Spleen (tissue), 11 donors: ENCODE results near the gene PDZD8. TPM values are rescaled to one million over a fixed set of nuclear protein-coding genes. Genes with fewer than 3 reads are reported as not detected.

Experiments used
- DNase-seq: peaks from one replicate; pipeline ENCODE4 v3.0.0-alpha.2; 2020
- H3K27ac ChIP-seq, 8 donors: fragments of 200-600 bp; sonication (generic) in 7 of 8; 1 replicate in 4 of 8; 2 replicates in 4 of 8; pipeline versions ENCODE4 v1.5.0 to v1.8.0; 2016 to 2021; ENCODE audit warnings: inconsistent platforms in 4 of 8, mild to moderate bottlenecking in 4 of 8, moderate library complexity in 1 of 8
- H3K27me3 ChIP-seq, 7 donors: fragments of 200-600 bp; sonication (generic) in 6 of 7; replicated peaks in 1 of 7; 1 replicate in 4 of 7; 2 replicates in 3 of 7; pipeline versions ENCODE4 v1.5.0 to v1.8.0; 2016 to 2021; ENCODE audit warnings: inconsistent platforms in 3 of 7, mild to moderate bottlenecking in 1 of 7
- H3K36me3 ChIP-seq, 6 donors: fragments of 200-600 bp; sonication (generic) in 5 of 6; 1 replicate in 4 of 6; 2 replicates in 2 of 6; pipeline versions ENCODE4 v1.5.0 to v1.8.0; 2016 to 2021; ENCODE audit warnings: inconsistent platforms in 2 of 6
- H3K4me1 ChIP-seq, 6 donors: fragments of 200-600 bp; sonication (generic) in 5 of 6; 1 replicate in 3 of 6; 2 replicates in 3 of 6; pipeline versions ENCODE4 v1.5.0 to v1.8.0; 2016 to 2021; ENCODE audit warnings: inconsistent platforms in 3 of 6
- H3K4me3 ChIP-seq, 8 donors: fragments of 200-600 bp; sonication (generic) in 7 of 8; 1 replicate in 4 of 8; 2 replicates in 4 of 8; pipeline versions ENCODE4 v1.5.0 to v1.8.0; 2016 to 2021; ENCODE audit warnings: inconsistent platforms in 4 of 8, mild to moderate bottlenecking in 4 of 8, moderate library complexity in 2 of 8
- H3K9me3 ChIP-seq, 8 donors: fragments of 200-600 bp; sonication (generic) in 7 of 8; 1 replicate in 4 of 8; 2 replicates in 4 of 8; pipeline versions ENCODE4 v1.5.0 to v1.8.0; 2016 to 2021; ENCODE audit warnings: inconsistent platforms in 4 of 8
- POLR2A ChIP-seq, 3 donors: fragments of 450-650 bp; IDR thresholded peaks; one replicate each; pipeline ENCODE4 v1.5.1; 2017; ENCODE audit warnings: antibody characterized with exemption in 3 of 3, mild to moderate bottlenecking in 1 of 3
- POLR2AphosphoS5 ChIP-seq, 3 donors: sonication (generic); formaldehyde crosslinking; IDR thresholded peaks; one replicate each; pipeline ENCODE4 v1.5.1; 2017; ENCODE audit warnings: antibody characterized with exemption in 3 of 3
- WGBS, 5 donors: extraction: QIAGEN DNeasy Blood & Tissue Kit in 3 of 5; methylation state at CpG; one replicate each; pipeline versions ENCODE4 v1.1.5 to v1.1.7; 2013 to 2018; 5-methylcytosine and 5-hydroxymethylcytosine counted together
- intact Hi-C: fragments of 100-400 bp; cut with DNase I; formaldehyde crosslinking; loops from one replicate; pipeline ENCODE4 v1.15.0; 2023; ENCODE audit warnings: low total_unique reads
- polyA plus RNA-seq, 3 donors: library from polyadenylated mRNA; stranded (reverse); fragments of 200-250 nt; gene quantifications; one replicate each; pipeline ENCODE4 v1.2.1, GENCODE V29; 2013
- total RNA-seq, 7 donors: library from RNA; depleted of rRNA in 3 of 7; stranded (reverse); fragments of >200 nt in 3 of 7; fragmentation: NEBNext Ultra II Directional in 4 of 7; extraction: Animal tissue kit (Norgen Biotek cat#: 25700) in 4 of 7; gene quantifications; one replicate each; pipeline versions ENCODE4 v1.1.0 to v1.2.1, GENCODE V29; 2016 to 2021
- TF ChIP-seq, protein P1 (sequence below), 11 experiments: fragments of 200-600 bp in 7 of 11; fragments of 450-650 bp in 4 of 11; sonication (generic) in 4 of 11; IDR thresholded peaks in 8 of 11; conservative IDR thresholded peaks in 3 of 11; 1 replicate in 7 of 11; 2 replicates in 4 of 11; pipeline versions ENCODE4 v1.4.0 to v1.8.0; 2016 to 2021; ENCODE audit warnings: antibody characterized with exemption in 11 of 11, inconsistent platforms in 4 of 11, mild to moderate bottlenecking in 1 of 11
- donor health status: healthy with polysubstance abuse.
- donor health status: DM: no; HTN: no; CAD: no; lungs with moderate emphysema.
- donor health status: DM: no; HTN: no; CAD: no.
- donor health status: Bipolar disorder and iron deficiency.
- donor health status: healthy.
- donor health status: DM: no; HTN: no; CAD: no.
- donor health status: DM: yes; HTN: yes; CAD: no.

The PDZD8 gene
- total and polyA plus RNA-seq, 10 donors = 0.91 to 119 (median 26.5) TPM

DNA sequence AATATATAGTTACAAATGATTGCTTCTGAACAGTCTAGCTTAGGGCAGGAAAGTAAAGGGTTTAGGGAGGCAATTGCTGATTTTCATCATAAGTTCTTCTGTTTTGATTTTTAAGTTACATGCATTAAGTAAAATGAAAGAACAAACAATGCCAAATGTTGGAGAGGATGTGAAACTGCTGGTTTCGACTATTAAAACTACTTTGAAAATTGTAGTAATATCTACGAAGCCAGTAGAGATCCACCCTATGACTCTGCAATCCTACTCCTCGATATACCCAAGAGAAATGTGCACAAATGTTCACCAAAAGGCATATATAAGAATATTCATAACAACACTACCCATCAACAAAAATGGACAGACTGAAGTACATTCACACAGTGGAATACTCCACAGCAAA lies 24.3 kb downstream of the PDZD8 start:
- DNase-seq = no peak
- no peaks in the 10 kb centered on the region for H3K36me3 ChIP-seq
- intact Hi-C loops = no loop called here
- no peaks in the 10 kb centered on the region for H3K9me3 ChIP-seq
- TF ChIP-seq, protein P1, sequence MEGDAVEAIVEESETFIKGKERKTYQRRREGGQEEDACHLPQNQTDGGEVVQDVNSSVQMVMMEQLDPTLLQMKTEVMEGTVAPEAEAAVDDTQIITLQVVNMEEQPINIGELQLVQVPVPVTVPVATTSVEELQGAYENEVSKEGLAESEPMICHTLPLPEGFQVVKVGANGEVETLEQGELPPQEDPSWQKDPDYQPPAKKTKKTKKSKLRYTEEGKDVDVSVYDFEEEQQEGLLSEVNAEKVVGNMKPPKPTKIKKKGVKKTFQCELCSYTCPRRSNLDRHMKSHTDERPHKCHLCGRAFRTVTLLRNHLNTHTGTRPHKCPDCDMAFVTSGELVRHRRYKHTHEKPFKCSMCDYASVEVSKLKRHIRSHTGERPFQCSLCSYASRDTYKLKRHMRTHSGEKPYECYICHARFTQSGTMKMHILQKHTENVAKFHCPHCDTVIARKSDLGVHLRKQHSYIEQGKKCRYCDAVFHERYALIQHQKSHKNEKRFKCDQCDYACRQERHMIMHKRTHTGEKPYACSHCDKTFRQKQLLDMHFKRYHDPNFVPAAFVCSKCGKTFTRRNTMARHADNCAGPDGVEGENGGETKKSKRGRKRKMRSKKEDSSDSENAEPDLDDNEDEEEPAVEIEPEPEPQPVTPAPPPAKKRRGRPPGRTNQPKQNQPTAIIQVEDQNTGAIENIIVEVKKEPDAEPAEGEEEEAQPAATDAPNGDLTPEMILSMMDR (IDR thresholded peaks at IDR 0.05 in 8 of 11, conservative IDR thresholded peaks at IDR 0.05 in 3 of 11) = no peak
- TF ChIP-seq POLR2A (IDR thresholded peaks at IDR 0.05) (no peak), POLR2AphosphoS5 (IDR thresholded peaks at IDR 0.05) (no peak)
- peak overlapping the region in 3 of 8 donors; percentile 39 to 46 (median 45) for H3K27ac ChIP-seq
- no peak overlapping the region for H3K4me3 ChIP-seq
- WGBS, 5 donors = 52 to 70% (median 67%) methylated on average over 3 of the region's 3 CpGs
- no peaks in the 10 kb centered on the region for H3K27me3 ChIP-seq
- H3K4me1 ChIP-seq = peaks cover 9 to 90% (median 42%) of the 10 kb centered on the region in 6 donors

DNA sequence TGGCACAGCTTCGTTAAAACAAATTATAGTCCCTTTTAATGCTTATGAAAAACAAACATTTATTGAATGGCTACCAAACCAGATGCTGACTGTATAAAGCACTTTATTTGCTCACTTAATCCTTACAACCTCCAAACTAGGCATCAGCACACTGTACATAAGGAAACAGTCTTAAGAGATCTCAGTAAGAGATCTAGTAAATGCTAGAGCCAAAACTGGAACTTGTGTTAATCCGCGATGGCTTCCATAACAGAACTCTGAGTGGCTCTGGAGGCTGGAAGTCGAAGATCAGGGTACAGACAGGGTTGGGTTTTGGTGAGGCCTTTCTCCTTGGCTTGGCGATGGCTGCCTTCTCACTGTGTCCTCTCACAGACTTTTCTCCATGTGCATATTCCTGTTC lies 27.0 kb downstream of the PDZD8 start:
- WGBS, 5 donors = 83 to 97% (median 94%) methylated on average over 5 of the region's 5 CpGs
- H3K4me1 ChIP-seq = peaks cover 0 to 86% (median 29%) of the 10 kb centered on the region in 6 donors
- H3K36me3 ChIP-seq = no peaks in the 10 kb centered on the region
- H3K9me3 ChIP-seq = no peaks in the 10 kb centered on the region
- no peak for DNase-seq
- no peak overlapping the region for H3K4me3 ChIP-seq
- no peaks in the 10 kb centered on the region for H3K27me3 ChIP-seq
- intact Hi-C loops = no loop called here
- H3K27ac ChIP-seq = no peak overlapping the region
- TF ChIP-seq POLR2A (IDR thresholded peaks at IDR 0.05) (no peak), POLR2AphosphoS5 (IDR thresholded peaks at IDR 0.05) (no peak)
- TF ChIP-seq, protein P1 (IDR thresholded peaks at IDR 0.05 in 8 of 11, conservative IDR thresholded peaks at IDR 0.05 in 3 of 11) = no peak

DNA sequence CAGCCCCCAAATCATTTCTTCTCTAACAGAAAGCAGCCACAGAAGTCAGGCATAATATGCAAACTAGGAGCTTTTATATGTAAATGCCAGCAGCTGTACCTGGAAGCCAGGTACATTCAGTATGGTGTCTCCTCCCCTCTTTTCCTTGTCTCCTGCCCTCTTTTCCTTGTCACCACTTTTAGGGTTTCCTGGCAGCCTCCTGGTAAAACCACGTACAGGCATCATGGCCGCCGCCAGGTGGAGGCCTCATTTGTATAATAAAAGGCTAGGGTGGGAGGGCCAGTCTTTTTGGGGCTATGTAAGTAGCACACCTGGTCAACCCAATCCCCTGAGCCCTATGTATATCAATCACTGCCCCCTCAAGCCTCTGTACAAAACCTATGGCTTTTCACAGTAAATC lies 28.7 kb downstream of the PDZD8 start:
- intact Hi-C loops = no loop called here
- H3K4me3 ChIP-seq = no peak overlapping the region
- DNase-seq = no peak
- H3K27ac ChIP-seq = no peak overlapping the region
- H3K36me3 ChIP-seq = no peaks in the 10 kb centered on the region
- WGBS, 5 donors = 88 to 97% (median 94%) methylated on average over 3 of the region's 3 CpGs
- H3K9me3 ChIP-seq = no peaks in the 10 kb centered on the region
- H3K4me1 ChIP-seq = peaks cover 0 to 86% (median 32%) of the 10 kb centered on the region in 6 donors
- no peaks in the 10 kb centered on the region for H3K27me3 ChIP-seq
- TF ChIP-seq, protein P1 (IDR thresholded peaks at IDR 0.05 in 8 of 11, conservative IDR thresholded peaks at IDR 0.05 in 3 of 11) = no peak
- TF ChIP-seq POLR2AphosphoS5 (IDR thresholded peaks at IDR 0.05) (no peak), POLR2A (IDR thresholded peaks at IDR 0.05) (no peak)

DNA sequence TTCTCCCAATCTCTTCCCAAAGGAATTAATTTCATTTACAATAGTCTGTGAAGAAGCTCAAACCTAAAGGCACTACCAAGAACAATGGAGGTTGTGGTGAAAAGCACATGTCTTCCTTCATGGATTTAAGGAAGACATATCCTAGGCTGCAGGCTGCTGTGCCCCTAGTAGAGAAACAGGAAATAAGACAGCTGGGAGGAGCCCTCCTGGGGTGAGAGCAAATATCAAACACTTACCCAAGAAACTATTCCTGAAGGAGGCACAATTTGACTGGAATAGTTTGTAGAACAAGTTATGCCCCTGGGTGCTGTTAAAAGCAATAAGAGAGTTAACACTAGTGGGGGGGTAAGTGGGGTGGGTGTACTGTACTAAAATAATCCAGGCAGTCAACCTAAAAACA lies 30.1 kb downstream of the PDZD8 start:
- intact Hi-C loops = no loop called here
- H3K9me3 ChIP-seq = no peaks in the 10 kb centered on the region
- DNase-seq = no peak
- TF ChIP-seq POLR2AphosphoS5 (IDR thresholded peaks at IDR 0.05) (no peak), POLR2A (IDR thresholded peaks at IDR 0.05) (no peak)
- TF ChIP-seq, protein P1 (IDR thresholded peaks at IDR 0.05 in 8 of 11, conservative IDR thresholded peaks at IDR 0.05 in 3 of 11) = no peak
- H3K4me3 ChIP-seq = no peak overlapping the region
- peaks cover 0 to 74% (median 33%) of the 10 kb centered on the region in 6 donors for H3K4me1 ChIP-seq
- peaks cover 0 to 8% (median 0%) of the 10 kb centered on the region in 6 donors for H3K36me3 ChIP-seq
- no peaks in the 10 kb centered on the region for H3K27me3 ChIP-seq
- H3K27ac ChIP-seq = no peak overlapping the region
